GM12878 (cell line): ENCODE results near the gene TACC2. TPM values are rescaled to one million over a fixed set of nuclear protein-coding genes. Genes with fewer than 3 reads are reported as not detected.

Experiments
- ATAC-seq: fragments of 200-7000 bp; cut with Tn5 transposase; 3 replicates; pipeline ENCODE4 v1.9.1; 2020; ENCODE audit warnings: mild to moderate bottlenecking, moderate library complexity
- BruUV-seq: library from RNA; stranded (reverse); fragments of 400-500 nt; replicated peaks from 2 replicates; lab custom pipeline; 2021; lab: Mats Ljungman, UMichigan
- CTCF ChIA-PET: fragments of 300-600 bp; sonication (Branson Sonifier 250); formaldehyde crosslinking; extraction: SDS; loops from one replicate; lab custom pipeline; 2021; ENCODE audit warnings: inconsistent platforms; lab: Yijun Ruan, JAX
- POLR2A ChIA-PET: fragments of 350-600 bp; formaldehyde crosslinking; extraction: SDS; loops from one replicate; lab custom pipeline; 2021; ENCODE audit warnings: inconsistent platforms; lab: Charles Lee
- RAD21 ChIA-PET: fragments of 300-600 bp; sonication (Branson Sonifier 250); formaldehyde crosslinking; loops from one replicate; lab custom pipeline; 2023; ENCODE audit warnings: antibody characterized with exemption; ENCODE audit not compliant: unreplicated experiment; lab: Charles Lee
- SMC1A ChIA-PET: fragments of 300-600 bp; sonication (Branson Sonifier 250); formaldehyde crosslinking; loops from one replicate; lab custom pipeline; 2023; ENCODE audit not compliant: unreplicated experiment, uncharacterized antibody; lab: Charles Lee
- DNase-seq: peaks from one replicate; pipeline ENCODE4 v3.0.0-alpha.2; 2011; ENCODE audit warnings: low read depth, low spot score
- FAIRE-seq: peaks from 3 replicates; lab custom pipeline; 2011; peaks lifted over from hg19 to GRCh38; lab: Jason Lieb, UNC
- H2AFZ ChIP-seq: 2 replicates; pipeline ENCODE4 v1.6.0; 2011; ENCODE audit warnings: low read depth, low read length, control low read depth; ENCODE audit not compliant: control insufficient read depth
- H3K27ac ChIP-seq: 2 replicates; pipeline ENCODE4 v1.5.1; 2011; ENCODE audit warnings: control low read depth; ENCODE audit not compliant: control insufficient read depth, insufficient read depth
- H3K27me3 ChIP-seq, 2 experiments: replicated peaks in 1 of 2; 2 replicates each; pipeline versions ENCODE4 v1.6.0 to v1.6.1; 2011; ENCODE audit warnings: low read length in 1 of 2; ENCODE audit not compliant: control insufficient read depth in 2 of 2, insufficient read depth in 2 of 2
- H3K36me3 ChIP-seq, 2 experiments: 2 replicates each; pipeline ENCODE4 v1.5.1; 2011; ENCODE audit warnings: low read length in 1 of 2; ENCODE audit not compliant: control insufficient read depth in 2 of 2, insufficient read depth in 2 of 2
- H3K4me1 ChIP-seq: 2 replicates; pipeline ENCODE4 v1.6.1; 2011; ENCODE audit warnings: mild to moderate bottlenecking, low read length, moderate library complexity, mixed read lengths; ENCODE audit not compliant: control insufficient read depth, insufficient read depth
- H3K4me2 ChIP-seq: 2 replicates; pipeline ENCODE4 v1.6.0; 2011; ENCODE audit warnings: control low read depth; ENCODE audit not compliant: control insufficient read depth, insufficient read depth
- H3K4me3 ChIP-seq: fragments of 200-600 bp; sonication (generic); 2 replicates; pipeline ENCODE4 v1.5.1; 2016
- H3K79me2 ChIP-seq: 2 replicates; pipeline ENCODE4 v1.6.0; 2011; ENCODE audit warnings: low read length; ENCODE audit not compliant: control insufficient read depth, insufficient read depth
- H3K9ac ChIP-seq: 2 replicates; pipeline ENCODE4 v1.8.0; 2011; ENCODE audit warnings: low read length, control low read depth, mixed read lengths; ENCODE audit not compliant: control insufficient read depth, insufficient read depth
- H3K9me3 ChIP-seq: replicated peaks from 3 replicates; pipeline ENCODE4 v1.5.1; 2011; ENCODE audit warnings: mild to moderate bottlenecking, low read length; ENCODE audit not compliant: control insufficient read depth, insufficient read depth
- H4K20me1 ChIP-seq: 2 replicates; pipeline ENCODE4 v1.6.0; 2011; ENCODE audit not compliant: control insufficient read depth, insufficient read depth
- CBFB ChIP-seq: IDR thresholded peaks from 2 replicates; pipeline ENCODE4 v1.6.1; 2016; ENCODE audit warnings: antibody characterized with exemption, low read depth
- MEF2B ChIP-seq: fragments of 450-650 bp; IDR thresholded peaks from 2 replicates; pipeline ENCODE4 v1.6.1; 2018; ENCODE audit warnings: mild to moderate bottlenecking, moderate library complexity; ENCODE audit not compliant: partially characterized antibody, poor library complexity, severe bottlenecking
- MTA2 ChIP-seq: fragments of 450-650 bp; IDR thresholded peaks from 2 replicates; pipeline ENCODE4 v1.6.1; 2016; ENCODE audit warnings: low read depth, mild to moderate bottlenecking, moderate library complexity
- PAX8 ChIP-seq: fragments of 450-650 bp; IDR thresholded peaks from 2 replicates; pipeline ENCODE4 v1.6.1; 2017; ENCODE audit warnings: mild to moderate bottlenecking, moderate library complexity
- SMAD1 ChIP-seq: fragments of 450-650 bp; IDR thresholded peaks from 2 replicates; pipeline ENCODE4 v1.6.1; 2018; ENCODE audit warnings: mild to moderate bottlenecking, low read depth; ENCODE audit not compliant: partially characterized antibody
- TBL1XR1 ChIP-seq: IDR thresholded peaks from 2 replicates; pipeline ENCODE4 v1.6.1; 2012; ENCODE audit warnings: low read depth, low read length, improper control_type of control experiment
- ZBED1 ChIP-seq: IDR thresholded peaks from 2 replicates; pipeline ENCODE4 v1.6.1; 2016; ENCODE audit warnings: borderline replicate concordance
- ZNF217 ChIP-seq: fragments of 450-650 bp; IDR thresholded peaks from 2 replicates; pipeline ENCODE4 v1.6.1; 2017; ENCODE audit warnings: antibody characterized with exemption, mild to moderate bottlenecking
- WGBS: methylation state at CpG from one replicate; pipeline ENCODE4 v1.1.6; 2016; ENCODE audit warnings: low lambda C conversion rate; ENCODE audit not compliant: insufficient replicate concordance, insufficient coverage; ENCODE audit errors: missing lambda C conversion rate; 5-methylcytosine and 5-hydroxymethylcytosine counted together
- in situ Hi-C: fragments of 300-500 bp; cut with MboI; formaldehyde crosslinking; loops from 9 replicates; pipeline ENCODE4 v1.14.3; 2018; ENCODE audit warnings: mixed read lengths
- intact Hi-C: fragments of 100-400 bp; cut with micrococcal nuclease; formaldehyde crosslinking; loops from one replicate; pipeline ENCODE4 v1.14.2; 2022; ENCODE audit not compliant: unreplicated experiment
- polyA plus RNA-seq, 11 experiments: library from polyadenylated mRNA; depleted of rRNA in 4 of 11; unstranded in 6 of 11; stranded (reverse) in 5 of 11; fragments of >200 nt; fragmentation: Nextera tagmentation in 4 of 11; fragmentation: Illumina TruSeq in 1 of 11; extraction: Ambion mirVana in 4 of 11; extraction: Trizol in 1 of 11; gene quantifications; 1 replicate in 1 of 11; 2 replicates in 10 of 11; pipeline versions ENCODE4 v1.2.1 to v1.2.3, GENCODE V29; 2011 to 2016; ENCODE audit warnings: inconsistent platforms in 2 of 11, missing spikeins in 2 of 11, low read depth in 1 of 11
- total RNA-seq, 4 experiments: library from RNA; depleted of rRNA in 3 of 4; stranded (reverse); fragments of >200 nt in 3 of 4; fragmentation: Illumina TruSeq in 1 of 4; extraction: Trizol in 1 of 4; gene quantifications; 2 replicates each; pipeline versions ENCODE4 v1.2.1 to v1.2.3, GENCODE V29; 2013 to 2021
- TF ChIP-seq, protein P1 (sequence below): IDR thresholded peaks from 2 replicates; pipeline ENCODE4 v1.6.1; 2011; ENCODE audit warnings: mild to moderate bottlenecking, low read depth, low read length, moderate library complexity; ENCODE audit not compliant: insufficient replicate concordance
- TF ChIP-seq, protein P2 (sequence below): IDR thresholded peaks from 2 replicates; pipeline ENCODE4 v1.6.1; 2011; ENCODE audit warnings: borderline replicate concordance, low read depth, mild to moderate bottlenecking, moderate library complexity, low read length; ENCODE audit not compliant: insufficient read depth, poor library complexity, severe bottlenecking

Gene TACC2
- total and polyA plus RNA-seq, 10 of the 15 experiments (the other 5 are each of a cell fraction or from before 2014, with no cell fraction given), result 0.07 to 0.64 (median 0.13) TPM; not detected in 5

DNA sequence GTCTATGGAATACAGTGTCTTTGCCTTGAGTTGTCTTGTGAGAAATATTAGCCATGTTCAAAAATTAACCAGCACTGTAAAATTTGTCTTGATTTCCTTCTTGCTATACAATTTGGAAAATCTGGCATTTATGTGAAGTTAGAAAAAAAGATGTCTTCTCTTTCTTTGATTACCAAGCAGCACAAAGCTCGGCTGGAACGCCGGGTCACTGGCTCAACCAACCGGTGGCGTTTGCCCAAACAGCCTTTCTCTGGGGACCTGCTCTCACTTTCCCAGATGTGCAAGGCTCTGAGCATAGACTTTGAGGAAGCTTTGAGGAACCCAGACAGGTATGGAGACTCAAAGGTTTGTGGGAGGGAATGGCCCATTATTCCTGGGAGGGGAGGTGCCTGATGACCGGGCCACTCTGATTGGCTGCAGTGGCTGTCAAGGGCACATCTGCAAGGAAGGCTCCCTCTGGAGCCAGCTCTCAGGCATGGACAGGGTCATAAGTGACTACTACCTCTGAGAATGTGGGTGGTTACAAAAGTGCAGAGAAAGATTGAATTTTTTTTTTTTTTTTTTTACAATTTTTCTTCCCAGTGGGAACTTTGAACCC is 287.7 kb downstream of the TACC2 start:
- ChIA-PET SMC1A (no interaction called here), CTCF (interaction anchor here (0.6 kb wide), 1 partner anchor 9 kb away, joined by 3 read pairs; no protein-coding TSS in a partner anchor), RAD21 (no interaction called here), POLR2A (interaction anchor here (0.7 kb wide), 1 partner anchor 123 kb away, joined by 3 read pairs; no protein-coding TSS in a partner anchor)
- Histone ChIP-seq H3K27ac (no peak overlapping the region), H3K27me3 (no peaks in the 10 kb centered on the region), H4K20me1 (no peaks in the 10 kb centered on the region), H3K4me3 (no peak overlapping the region), H3K9me3 (no peaks in the 10 kb centered on the region), H2AFZ (no peak overlapping the region), H3K79me2 (no peaks in the 10 kb centered on the region), H3K4me1 (no peaks in the 10 kb centered on the region), H3K4me2 (no peak overlapping the region), H3K9ac (no peak overlapping the region), H3K36me3 (no peaks in the 10 kb centered on the region)
- 40% methylated on average over 6 of the region's 6 CpGs for WGBS
- FAIRE-seq (no peak), DNase-seq (no peak), ATAC-seq (no peak)
- BruUV-seq, result no TSS peak
- TF ChIP-seq TBL1XR1 (no peak), MTA2 (no peak), CBFB (no peak), SMAD1 (no peak), PAX8 (no peak), MEF2B (no peak), ZBED1 (no peak), ZNF217 (no peak)
- TF ChIP-seq, protein P1, sequence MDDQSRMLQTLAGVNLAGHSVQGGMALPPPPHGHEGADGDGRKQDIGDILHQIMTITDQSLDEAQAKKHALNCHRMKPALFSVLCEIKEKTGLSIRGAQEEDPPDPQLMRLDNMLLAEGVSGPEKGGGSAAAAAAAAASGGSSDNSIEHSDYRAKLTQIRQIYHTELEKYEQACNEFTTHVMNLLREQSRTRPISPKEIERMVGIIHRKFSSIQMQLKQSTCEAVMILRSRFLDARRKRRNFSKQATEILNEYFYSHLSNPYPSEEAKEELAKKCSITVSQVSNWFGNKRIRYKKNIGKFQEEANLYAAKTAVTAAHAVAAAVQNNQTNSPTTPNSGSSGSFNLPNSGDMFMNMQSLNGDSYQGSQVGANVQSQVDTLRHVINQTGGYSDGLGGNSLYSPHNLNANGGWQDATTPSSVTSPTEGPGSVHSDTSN, result no peak
- TF ChIP-seq, protein P2, sequence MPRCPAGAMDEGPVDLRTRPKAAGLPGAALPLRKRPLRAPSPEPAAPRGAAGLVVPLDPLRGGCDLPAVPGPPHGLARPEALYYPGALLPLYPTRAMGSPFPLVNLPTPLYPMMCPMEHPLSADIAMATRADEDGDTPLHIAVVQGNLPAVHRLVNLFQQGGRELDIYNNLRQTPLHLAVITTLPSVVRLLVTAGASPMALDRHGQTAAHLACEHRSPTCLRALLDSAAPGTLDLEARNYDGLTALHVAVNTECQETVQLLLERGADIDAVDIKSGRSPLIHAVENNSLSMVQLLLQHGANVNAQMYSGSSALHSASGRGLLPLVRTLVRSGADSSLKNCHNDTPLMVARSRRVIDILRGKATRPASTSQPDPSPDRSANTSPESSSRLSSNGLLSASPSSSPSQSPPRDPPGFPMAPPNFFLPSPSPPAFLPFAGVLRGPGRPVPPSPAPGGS, result no peak
- in situ Hi-C loops, result no loop called here
- intact Hi-C loops, result no loop called here
